DMS153 (cell line): ENCODE measurements around the gene RAP1GDS1.
"Not testable (repeated sequence)": the region's sequence is repeated elsewhere in the genome, so short reads cannot be mapped to it uniquely, and the experiment has no call there.

ENCODE experiments used
- DNase-seq: peaks from one replicate; lab custom pipeline; 2025; lab: John Stamatoyannopoulos, UW

Gene RAP1GDS1

GRCh38 chr4:98352396-98352795 lies 91.2 kb downstream of the RAP1GDS1 start:
- no peak for DNase-seq

DNA sequence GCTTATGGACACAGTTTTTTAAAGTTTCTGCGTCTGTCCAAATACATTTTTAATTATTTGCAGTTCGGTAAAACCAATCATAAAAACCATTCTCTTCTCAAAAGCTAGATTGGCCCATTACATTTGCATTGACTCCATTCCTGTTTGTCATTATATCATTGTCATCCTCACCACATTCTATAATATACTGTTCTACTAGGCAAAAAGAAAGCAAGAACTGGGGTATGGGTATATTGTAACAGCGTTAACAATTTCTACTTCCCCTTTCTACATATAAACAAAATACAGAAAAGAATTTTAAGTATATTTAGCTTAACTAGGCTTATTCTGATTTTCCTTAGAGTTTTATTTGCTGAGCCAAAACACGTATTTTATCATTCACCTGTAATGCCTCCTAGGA lies 91.8 kb downstream of the RAP1GDS1 start:
- DNase-seq: no peak

GRCh38 chr4:98358630-98359248 lies 97.6 kb downstream of the RAP1GDS1 start:
- no peak for DNase-seq

- no peak for DNase-seq
Observed at GRCh38 chr4:98359646-98360045, 98.5 kb downstream of the RAP1GDS1 start.

GRCh38 chr4:98363431-98363830 lies 102.2 kb downstream of the RAP1GDS1 start:
- DNase-seq: no peak

- not testable (repeated sequence) for DNase-seq
Observed at GRCh38 chr4:98366275-98366674, 105.1 kb downstream of the RAP1GDS1 start.

DNA sequence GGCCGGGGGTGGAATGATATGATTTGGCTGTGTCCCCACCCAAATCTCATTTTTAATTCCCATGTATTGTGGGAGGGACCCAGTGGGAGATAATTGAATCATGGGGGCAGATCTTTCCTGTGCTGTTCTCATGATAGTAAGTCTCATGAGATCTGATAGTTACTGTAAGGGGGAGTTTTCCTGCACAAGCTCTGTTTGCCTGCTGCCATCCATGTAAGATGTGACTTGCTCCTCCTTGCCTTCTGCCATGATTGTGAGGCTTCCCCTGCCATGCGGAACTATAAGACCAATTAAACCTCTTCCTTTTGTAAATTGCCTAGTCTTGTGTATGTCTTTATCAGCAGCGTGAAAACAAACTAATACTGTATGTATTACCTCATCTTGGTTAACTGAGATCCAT lies 106.8 kb downstream of the RAP1GDS1 start:
- not testable (repeated sequence) for DNase-seq

DNA sequence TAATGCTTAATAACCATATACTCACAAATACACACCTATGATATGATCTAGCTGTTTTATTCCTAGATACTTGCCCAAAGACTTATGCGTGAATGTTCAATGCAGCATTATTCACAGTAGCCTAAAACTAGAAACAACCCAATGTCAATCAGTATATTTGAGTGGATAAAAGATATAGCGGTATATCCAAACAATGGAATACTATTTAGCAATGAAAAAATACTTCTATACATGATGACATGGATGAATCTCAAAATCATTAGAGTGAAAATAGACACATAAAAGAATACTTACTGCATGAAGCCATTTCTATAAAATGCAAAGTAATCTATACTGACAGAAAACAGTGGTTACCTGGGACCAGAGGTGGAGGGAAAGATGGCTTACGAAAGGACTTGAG lies 108.1 kb downstream of the RAP1GDS1 start:
- no peak for DNase-seq

- no peak for DNase-seq
Observed at GRCh38 chr4:98374643-98375042, 113.5 kb downstream of the RAP1GDS1 start.

GRCh38 chr4:98377559-98377958 lies 116.4 kb downstream of the RAP1GDS1 start:
- no peak for DNase-seq

- no peak for DNase-seq
Observed at GRCh38 chr4:98381306-98381705, 120.1 kb downstream of the RAP1GDS1 start.

GRCh38 chr4:98383431-98384106 lies 122.4 kb downstream of the RAP1GDS1 start:
- DNase-seq: no peak

- no peak for DNase-seq
Observed at GRCh38 chr4:98385831-98386230, 124.6 kb downstream of the RAP1GDS1 start.

DNA sequence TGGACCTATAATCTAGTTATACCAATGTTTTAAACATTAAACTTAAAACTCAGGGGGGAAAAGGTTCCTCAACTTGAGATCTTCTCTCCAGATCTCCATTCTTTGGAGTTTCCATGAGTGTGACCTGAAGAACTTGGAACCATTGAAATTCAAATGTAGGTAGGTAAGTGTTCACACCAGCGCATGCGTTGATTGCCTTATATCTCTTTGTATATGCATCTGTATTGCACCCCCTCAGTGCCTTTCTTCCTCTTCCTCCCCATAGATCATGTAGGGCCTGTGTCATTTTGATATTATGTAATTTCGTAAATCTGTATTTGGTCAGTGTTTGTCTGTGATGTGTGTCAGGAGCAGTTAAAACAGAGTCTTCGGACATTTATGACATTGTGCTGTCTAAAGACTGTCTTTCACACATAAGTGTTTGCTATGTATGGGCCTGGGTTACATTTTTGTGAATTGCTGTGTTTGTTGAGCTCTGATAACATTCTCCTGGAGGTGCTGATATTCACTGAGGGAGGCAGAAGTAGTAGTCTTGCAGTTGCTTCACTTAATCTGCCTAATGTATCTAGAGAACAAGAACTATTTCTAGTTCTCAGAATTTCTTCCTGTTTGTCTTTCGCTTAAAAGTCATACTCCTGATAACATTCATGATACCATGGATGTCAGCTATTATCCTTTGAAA lies 126.3 kb downstream of the RAP1GDS1 start:
- DNase-seq: no peak

GRCh38 chr4:98394134-98394533 lies 132.9 kb downstream of the RAP1GDS1 start:
- DNase-seq: no peak

DNA sequence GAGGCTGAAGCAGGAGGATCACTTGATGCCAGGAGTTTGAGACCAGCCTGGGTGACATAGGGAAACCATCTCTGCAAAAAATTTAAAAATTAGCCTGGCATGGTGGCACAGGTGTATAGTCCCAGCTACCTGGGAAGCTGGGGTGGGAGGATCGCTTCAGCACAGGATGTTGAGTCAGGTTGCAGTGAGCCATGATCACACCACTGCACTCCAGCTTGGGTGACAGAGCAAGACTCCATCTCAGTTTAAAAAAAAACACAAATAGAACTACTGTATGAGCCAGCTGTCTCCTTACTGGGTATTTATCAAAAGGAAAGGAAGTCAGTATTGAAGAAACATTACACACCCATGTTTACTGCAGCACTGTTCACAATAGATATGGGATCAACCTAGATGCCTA lies 138.7 kb downstream of the RAP1GDS1 start:
- DNase-seq: no peak

- DNase-seq: no peak
Observed at GRCh38 chr4:98406819-98407218, 145.6 kb downstream of the RAP1GDS1 start.

GRCh38 chr4:98411731-98412130 lies 150.5 kb downstream of the RAP1GDS1 start:
- DNase-seq: no peak

DNA sequence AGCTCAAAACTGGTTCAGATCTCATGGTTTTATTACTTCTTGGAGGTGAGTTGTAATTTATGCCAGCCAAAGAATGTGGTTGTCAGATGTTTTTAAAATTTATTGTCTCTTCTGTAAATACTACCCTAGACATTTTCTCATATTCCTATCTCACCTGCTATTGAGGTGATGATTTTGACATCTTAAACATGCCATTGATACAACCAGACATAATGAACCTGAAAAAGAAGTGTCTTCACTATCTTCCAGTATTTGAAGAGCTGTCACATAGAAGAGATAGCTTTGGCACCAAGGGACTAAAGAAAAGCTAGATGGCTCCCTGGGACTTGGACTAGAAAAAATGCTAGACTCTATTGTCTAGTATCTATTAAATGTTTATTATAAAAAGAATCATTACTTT lies 155.7 kb downstream of the RAP1GDS1 start:
- DNase-seq: no peak

- not testable (repeated sequence) for DNase-seq
Observed at GRCh38 chr4:98420151-98420550, 159.0 kb downstream of the RAP1GDS1 start.

DNA sequence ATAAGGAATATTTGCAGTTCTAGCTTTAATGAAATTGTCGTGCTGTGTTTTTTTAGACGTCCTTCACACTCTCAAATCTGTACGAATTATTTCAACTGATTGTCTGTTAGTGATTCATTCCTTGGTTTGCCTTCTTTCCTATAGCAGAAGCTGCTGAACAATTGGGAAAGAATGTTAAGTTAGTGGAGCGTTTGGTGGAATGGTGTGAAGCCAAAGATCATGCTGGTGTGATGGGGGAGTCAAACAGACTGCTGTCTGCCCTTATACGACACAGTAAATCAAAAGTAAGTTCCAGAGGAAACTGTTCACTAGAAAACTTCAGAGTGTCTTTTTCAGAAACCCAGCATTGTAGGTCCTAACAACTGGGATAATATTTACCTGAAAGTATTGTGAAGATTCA lies 159.9 kb downstream of the RAP1GDS1 start:
- no peak for DNase-seq

GRCh38 chr4:98423009-98423408 lies 161.8 kb downstream of the RAP1GDS1 start:
- no peak for DNase-seq

- DNase-seq: no peak
Observed at GRCh38 chr4:98430708-98431403, 169.7 kb downstream of the RAP1GDS1 start.
